Upper lobe of left lung (tissue), 6 donors: Measurements from ENCODE around the gene FILIP1L. TPM values are rescaled to one million over a fixed set of nuclear protein-coding genes. Genes with fewer than 3 reads are reported as not detected.

Experiments
- ATAC-seq, 2 donors: fragments of 200-7000 bp; cut with Tn5 transposase; one replicate each; pipeline ENCODE4 v1.9.1; 2022; ENCODE audit warnings: mild to moderate bottlenecking in 2 of 2, moderate library complexity in 2 of 2; ENCODE audit not compliant: low FRiP score in 2 of 2
- DNase-seq, 2 donors: peaks; one replicate each; pipeline ENCODE4 v3.0.0-alpha.2; 2019 to 2020
- H3K27ac ChIP-seq, 4 donors: fragments of 200-600 bp; sonication (generic); one replicate each; pipeline ENCODE4 v1.5.1; 2016 to 2019
- H3K27me3 ChIP-seq, 4 donors: fragments of 200-600 bp; sonication (generic); one replicate each; pipeline ENCODE4 v1.5.1; 2017 to 2019
- H3K36me3 ChIP-seq, 4 donors: fragments of 200-600 bp; sonication (generic); one replicate each; pipeline ENCODE4 v1.5.1; 2016 to 2019
- H3K4me1 ChIP-seq, 4 donors: fragments of 200-600 bp; sonication (generic); one replicate each; pipeline ENCODE4 v1.5.1; 2018 to 2019
- H3K4me3 ChIP-seq, 4 donors: fragments of 200-600 bp; sonication (generic); one replicate each; pipeline ENCODE4 v1.5.1; 2017 to 2019; ENCODE audit warnings: mild to moderate bottlenecking in 2 of 4, moderate library complexity in 1 of 4
- H3K9me3 ChIP-seq, 4 donors: fragments of 200-600 bp; sonication (generic); one replicate each; pipeline ENCODE4 v1.5.1; 2018 to 2019
- EP300 ChIP-seq, 4 donors: sonication (generic); formaldehyde crosslinking; IDR thresholded peaks; one replicate each; pipeline ENCODE4 v1.5.1; 2017; ENCODE audit warnings: antibody characterized with exemption in 4 of 4, control low read depth in 2 of 4
- POLR2A ChIP-seq, 4 donors: fragments of 450-650 bp; IDR thresholded peaks; one replicate each; pipeline ENCODE4 v1.5.1; 2016 to 2017; ENCODE audit warnings: antibody characterized with exemption in 4 of 4, mild to moderate bottlenecking in 2 of 4
- POLR2AphosphoS5 ChIP-seq, 2 donors: sonication (generic); formaldehyde crosslinking; IDR thresholded peaks; one replicate each; pipeline ENCODE4 v1.5.1; 2017; ENCODE audit warnings: antibody characterized with exemption in 2 of 2
- WGBS, 2 donors: methylation state at CpG; one replicate each; pipeline ENCODE4 v1.1.5; 2017 to 2018; 5-methylcytosine and 5-hydroxymethylcytosine counted together
- total RNA-seq, 6 donors: library from RNA; depleted of rRNA in 4 of 6; stranded (reverse); fragments of >200 nt in 4 of 6; gene quantifications; one replicate each; pipeline versions ENCODE4 v1.1.0 to v1.2.1, GENCODE V29; 2016 to 2021
- TF ChIP-seq, protein P1 (sequence below), 6 experiments: fragments of 450-650 bp in 4 of 6; fragments of 200-600 bp in 2 of 6; sonication (generic) in 2 of 6; IDR thresholded peaks; one replicate each; pipeline ENCODE4 v1.5.1; 2016 to 2019; ENCODE audit warnings: antibody characterized with exemption in 6 of 6
- donor health status: DM: no; HTN: no; CAD: no; lungs with moderate emphysema.
- donor health status: DM: no; HTN: yes; CAD: no; lungs with severe emphysema.

FILIP1L gene
- total RNA-seq, 6 donors from 2014 or later, result 19.4 to 38.2 (median 25.9) TPM

DNA sequence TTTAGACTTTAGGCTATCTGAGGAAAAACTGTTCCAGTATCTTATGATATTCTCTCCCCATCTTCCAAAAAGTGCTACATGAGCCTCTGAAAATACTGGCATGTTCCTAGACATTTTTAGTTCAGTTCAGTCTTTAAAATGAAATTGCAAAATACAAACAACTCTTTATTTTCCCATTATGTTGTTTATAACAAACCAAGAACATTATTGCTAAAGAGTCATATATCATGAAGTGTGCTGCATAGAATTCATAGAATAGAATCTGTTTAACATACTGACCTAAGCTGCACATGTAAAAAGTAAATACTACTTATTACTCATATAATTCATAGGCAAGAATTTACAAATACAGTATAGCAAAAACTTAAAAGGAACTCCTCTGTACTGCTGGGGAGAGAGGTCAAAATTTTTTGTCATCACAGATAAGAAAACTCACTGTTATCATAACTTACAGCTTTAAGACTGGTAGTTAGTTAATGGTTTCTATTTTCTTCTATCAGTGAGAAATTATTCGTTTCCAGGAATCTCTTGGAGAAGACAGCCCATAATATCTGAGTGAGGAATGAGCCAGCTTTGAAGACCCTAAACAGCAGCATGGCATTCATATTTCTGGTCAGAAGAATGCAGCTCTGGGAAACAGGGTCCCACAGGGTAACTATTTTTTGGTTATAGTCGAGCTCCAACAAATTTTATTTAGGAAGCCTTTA lies 32.2 kb downstream of the FILIP1L start:
- Histone ChIP-seq H3K4me3 (no peak overlapping the region), H3K4me1 (peaks cover 1 to 7% (median 3%) of the 10 kb centered on the region in 4 donors), H3K36me3 (no peaks in the 10 kb centered on the region), H3K27ac (no peak overlapping the region), H3K27me3 (no peaks in the 10 kb centered on the region), H3K9me3 (no peaks in the 10 kb centered on the region)
- TF ChIP-seq EP300 (IDR thresholded peaks at IDR 0.05), result no peak
- TF ChIP-seq, protein P1, sequence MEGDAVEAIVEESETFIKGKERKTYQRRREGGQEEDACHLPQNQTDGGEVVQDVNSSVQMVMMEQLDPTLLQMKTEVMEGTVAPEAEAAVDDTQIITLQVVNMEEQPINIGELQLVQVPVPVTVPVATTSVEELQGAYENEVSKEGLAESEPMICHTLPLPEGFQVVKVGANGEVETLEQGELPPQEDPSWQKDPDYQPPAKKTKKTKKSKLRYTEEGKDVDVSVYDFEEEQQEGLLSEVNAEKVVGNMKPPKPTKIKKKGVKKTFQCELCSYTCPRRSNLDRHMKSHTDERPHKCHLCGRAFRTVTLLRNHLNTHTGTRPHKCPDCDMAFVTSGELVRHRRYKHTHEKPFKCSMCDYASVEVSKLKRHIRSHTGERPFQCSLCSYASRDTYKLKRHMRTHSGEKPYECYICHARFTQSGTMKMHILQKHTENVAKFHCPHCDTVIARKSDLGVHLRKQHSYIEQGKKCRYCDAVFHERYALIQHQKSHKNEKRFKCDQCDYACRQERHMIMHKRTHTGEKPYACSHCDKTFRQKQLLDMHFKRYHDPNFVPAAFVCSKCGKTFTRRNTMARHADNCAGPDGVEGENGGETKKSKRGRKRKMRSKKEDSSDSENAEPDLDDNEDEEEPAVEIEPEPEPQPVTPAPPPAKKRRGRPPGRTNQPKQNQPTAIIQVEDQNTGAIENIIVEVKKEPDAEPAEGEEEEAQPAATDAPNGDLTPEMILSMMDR (IDR thresholded peaks at IDR 0.05), result no peak
- no peak for TF ChIP-seq POLR2A (IDR thresholded peaks at IDR 0.05)
- no peak for TF ChIP-seq POLR2AphosphoS5 (IDR thresholded peaks at IDR 0.05)
- no peak for ATAC-seq
- WGBS, 2 donors, result 68 to 71% methylated on average over 2 of the region's 2 CpGs
- no peak for DNase-seq

- no peaks in the 10 kb centered on the region for H3K27me3 ChIP-seq
- H3K4me1 ChIP-seq, result peaks cover 0 to 9% (median 5%) of the 10 kb centered on the region in 4 donors
- TF ChIP-seq EP300 (IDR thresholded peaks at IDR 0.05) (no peak), POLR2AphosphoS5 (IDR thresholded peaks at IDR 0.05) (no peak), POLR2A (IDR thresholded peaks at IDR 0.05) (no peak)
- TF ChIP-seq, protein P1 (IDR thresholded peaks at IDR 0.05), result no peak
- H3K4me3 ChIP-seq, result no peak overlapping the region
- ATAC-seq (no peak), DNase-seq (no peak)
- 63 to 72% methylated on average over 1 of the region's 1 CpG for WGBS, 2 donors
- no peaks in the 10 kb centered on the region for H3K36me3 ChIP-seq
- no peaks in the 10 kb centered on the region for H3K9me3 ChIP-seq
- no peak overlapping the region for H3K27ac ChIP-seq
Measured at GRCh38 chr3:100081311-100081710, 33.0 kb downstream of the FILIP1L start.

DNA sequence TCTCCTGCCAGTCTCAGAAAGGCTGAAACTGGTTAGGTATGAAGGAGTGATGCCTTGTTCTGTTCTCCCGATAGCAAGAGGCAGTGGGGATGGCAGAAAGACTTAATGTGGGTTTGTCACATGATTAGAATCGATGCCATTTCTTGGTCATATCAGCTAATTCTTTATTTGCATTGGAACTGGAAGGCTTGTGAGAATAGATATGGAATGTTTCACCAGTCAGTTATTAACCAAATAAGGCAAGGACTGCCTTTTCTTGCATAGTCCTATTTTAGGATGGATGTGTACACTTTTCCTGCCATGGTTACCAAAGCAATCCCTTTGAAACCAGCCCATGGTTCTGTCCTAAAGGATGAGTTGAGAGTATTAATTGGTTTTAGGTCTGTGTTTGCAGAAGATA lies 33.7 kb downstream of the FILIP1L start:
- no peak for TF ChIP-seq POLR2AphosphoS5 (IDR thresholded peaks at IDR 0.05)
- TF ChIP-seq POLR2A (IDR thresholded peaks at IDR 0.05), result no peak
- no peak for TF ChIP-seq EP300 (IDR thresholded peaks at IDR 0.05)
- TF ChIP-seq, protein P1 (IDR thresholded peaks at IDR 0.05), result no peak
- no peak overlapping the region for H3K4me3 ChIP-seq
- WGBS, 2 donors, result 71 to 88% methylated on average over 2 of the region's 2 CpGs
- H3K27ac ChIP-seq, result no peak overlapping the region
- ATAC-seq (no peak), DNase-seq (no peak)
- no peaks in the 10 kb centered on the region for H3K9me3 ChIP-seq
- no peaks in the 10 kb centered on the region for H3K27me3 ChIP-seq
- H3K36me3 ChIP-seq, result no peaks in the 10 kb centered on the region
- H3K4me1 ChIP-seq, result peaks cover 0 to 9% (median 4%) of the 10 kb centered on the region in 4 donors

- no peak overlapping the region for H3K27ac ChIP-seq
- H3K9me3 ChIP-seq, result no peaks in the 10 kb centered on the region
- TF ChIP-seq, protein P1 (IDR thresholded peaks at IDR 0.05), result no peak
- TF ChIP-seq POLR2AphosphoS5 (IDR thresholded peaks at IDR 0.05), result no peak
- TF ChIP-seq EP300 (IDR thresholded peaks at IDR 0.05), result no peak
- TF ChIP-seq POLR2A (IDR thresholded peaks at IDR 0.05), result no peak
- H3K4me3 ChIP-seq, result no peak overlapping the region
- H3K36me3 ChIP-seq, result no peaks in the 10 kb centered on the region
- WGBS, 2 donors, result 89 to 97% methylated on average over 1 of the region's 1 CpG
- DNase-seq (no peak), ATAC-seq (no peak)
- H3K4me1 ChIP-seq, result peaks cover 0 to 9% (median 4%) of the 10 kb centered on the region in 4 donors
- H3K27me3 ChIP-seq, result no peaks in the 10 kb centered on the region
Measured at GRCh38 chr3:100079328-100079727, 35.0 kb downstream of the FILIP1L start.
